Stimulated activated CD4-positive, alpha-beta T cell treated with anti-CD3 and anti-CD28 coated beads, Interleukin-4, amount 100 ng/mL, for 48 hours (primary cell): ENCODE measurements around the gene SNAP91.
"Not testable (repeated sequence)": the region's sequence is repeated elsewhere in the genome, so short reads cannot be mapped to it uniquely, and the experiment has no call there.

Experiments
- DNase-seq, 2 donors: peaks; one replicate each; pipeline ENCODE4 v3.0.0-alpha.2; 2020; ENCODE audit warnings: low read depth in 2 of 2

The SNAP91 gene

GRCh38 chr6:83708970-83709747, at the start of gene SNAP91:
SNAP91 (minus strand) TSS chr6:83709101; CDS start chr6:83707927, 1,174 bp downstream.
- DNase-seq: no peak

- DNase-seq: no peak
Measured at GRCh38 chr6:83758533-83758932, 49.6 kb upstream of the SNAP91 start.

- DNase-seq: no peak
Measured at GRCh38 chr6:83757021-83757420, 48.1 kb upstream of the SNAP91 start.

- no peak for DNase-seq
Measured at GRCh38 chr6:83756565-83756964, 47.7 kb upstream of the SNAP91 start.

GRCh38 chr6:83752375-83752774, 43.5 kb upstream of the SNAP91 start:
- not testable (repeated sequence) for DNase-seq

GRCh38 chr6:83741089-83741488, 32.2 kb upstream of the SNAP91 start:
- no peak for DNase-seq

GRCh38 chr6:83735461-83735860, 26.6 kb upstream of the SNAP91 start:
- DNase-seq: no peak

- no peak for DNase-seq
Measured at GRCh38 chr6:83729871-83730270, 21.0 kb upstream of the SNAP91 start.

- DNase-seq: no peak
Measured at GRCh38 chr6:83722876-83723275, 14.0 kb upstream of the SNAP91 start.

GRCh38 chr6:83717809-83718208, 8.9 kb upstream of the SNAP91 start:
- no peak for DNase-seq

GRCh38 chr6:83711958-83712357, 3.1 kb upstream of the SNAP91 start:
- DNase-seq: no peak

GRCh38 chr6:83709748-83710050, 798 bp upstream of the SNAP91 start:
- no peak for DNase-seq

- DNase-seq: no peak
Measured at GRCh38 chr6:83708546-83708969, 343 bp downstream of the SNAP91 start.

GRCh38 chr6:83707829-83708545, 914 bp downstream of the SNAP91 start:
- no peak for DNase-seq

GRCh38 chr6:83702749-83703148, 6.2 kb downstream of the SNAP91 start:
- no peak for DNase-seq

GRCh38 chr6:83702077-83702476, 6.8 kb downstream of the SNAP91 start:
- no peak for DNase-seq

- no peak for DNase-seq
Measured at GRCh38 chr6:83696674-83697073, 12.2 kb downstream of the SNAP91 start.

- no peak for DNase-seq
Measured at GRCh38 chr6:83685481-83685880, 23.4 kb downstream of the SNAP91 start.

GRCh38 chr6:83677791-83678190, 31.1 kb downstream of the SNAP91 start:
- no peak for DNase-seq

GRCh38 chr6:83637953-83638352, 70.9 kb downstream of the SNAP91 start:
- DNase-seq: no peak

GRCh38 chr6:83636800-83637199, 72.1 kb downstream of the SNAP91 start:
- DNase-seq: no peak

- no peak for DNase-seq
Measured at GRCh38 chr6:83633609-83634008, 75.3 kb downstream of the SNAP91 start.

GRCh38 chr6:83633149-83633548, 75.8 kb downstream of the SNAP91 start:
- no peak for DNase-seq
